GM12892 (cell line): ENCODE results near the gene ZMYND19.

Experiments
- DNase-seq: peaks from one replicate; pipeline ENCODE4 v3.0.0; 2011; ENCODE audit not compliant: insufficient read length
- FAIRE-seq: peaks from 2 replicates; lab custom pipeline; 2011; peaks lifted over from hg19 to GRCh38; lab: Jason Lieb, UNC
- POLR2A ChIP-seq: IDR thresholded peaks from 2 replicates; pipeline ENCODE4 v1.6.1; 2011; ENCODE audit warnings: low read depth, low read length, control low read depth
- POLR2AphosphoS5 ChIP-seq: IDR thresholded peaks from 2 replicates; pipeline ENCODE4 v1.6.1; 2011; ENCODE audit warnings: low read depth, low read length, control low read depth
- TAF1 ChIP-seq: IDR thresholded peaks from 2 replicates; pipeline ENCODE4 v1.6.1; 2011; ENCODE audit warnings: low read depth, mild to moderate bottlenecking, control low read depth, low read length, borderline replicate concordance

ZMYND19 gene

GRCh38 chr9:137621131-137621757, 30.9 kb upstream of the ZMYND19 start:
- FAIRE-seq (no peak), DNase-seq (no peak)
- no peak for TF ChIP-seq POLR2AphosphoS5
- no peak for TF ChIP-seq TAF1
- TF ChIP-seq POLR2A, result no peak

GRCh38 chr9:137620581-137620980, 30.3 kb upstream of the ZMYND19 start:
- DNase-seq, result no peak
- TF ChIP-seq POLR2AphosphoS5 (no peak), TAF1 (no peak), POLR2A (no peak)
- no peak for FAIRE-seq

- DNase-seq, result no peak
- peak; percentile 24 for FAIRE-seq
- TF ChIP-seq POLR2AphosphoS5 (no peak), TAF1 (no peak), POLR2A (no peak)
Observed at GRCh38 chr9:137620048-137620405, 29.7 kb upstream of the ZMYND19 start.

GRCh38 chr9:137619240-137620047, 29.1 kb upstream of the ZMYND19 start:
- DNase-seq, result peak; percentile 52
- TF ChIP-seq TAF1 (no peak), POLR2A (no peak), POLR2AphosphoS5 (no peak)
- peak; percentile 64 for FAIRE-seq

- TF ChIP-seq POLR2A, result peak; percentile 71
- TF ChIP-seq TAF1, result peak; percentile 38; the same call in 1 of the 2 replicates
- TF ChIP-seq POLR2AphosphoS5, result peak; percentile 62; the same call in 1 of the 2 replicates
- FAIRE-seq (peak; percentile 93), DNase-seq (peak; percentile 96)
Observed at GRCh38 chr9:137618105-137619067, 28.1 kb upstream of the ZMYND19 start, which contains the start of gene EHMT1. TSS of gene EHMT1 (plus strand) at chr9:137619005. CDS start at chr9:137619029, 24 bp downstream.

GRCh38 chr9:137615387-137615871, 25.1 kb upstream of the ZMYND19 start:
- FAIRE-seq (no peak), DNase-seq (no peak)
- no peak for TF ChIP-seq TAF1
- TF ChIP-seq POLR2A, result no peak
- no peak for TF ChIP-seq POLR2AphosphoS5

GRCh38 chr9:137614631-137615386, 24.5 kb upstream of the ZMYND19 start:
- no peak for FAIRE-seq
- no peak for DNase-seq
- no peak for TF ChIP-seq POLR2AphosphoS5
- no peak for TF ChIP-seq TAF1
- no peak for TF ChIP-seq POLR2A

GRCh38 chr9:137613738-137614523, 23.6 kb upstream of the ZMYND19 start:
- no peak for FAIRE-seq
- no peak for DNase-seq
- TF ChIP-seq TAF1 (no peak), POLR2AphosphoS5 (0 out of 2 replicates have a peak, but pooled peaks have one; percentile 9), POLR2A (no peak; the same call in 1 of the 2 replicates)

GRCh38 chr9:137613259-137613658, 22.9 kb upstream of the ZMYND19 start:
- no peak for FAIRE-seq

More at GRCh38 chr9:137613259-137613658, 22.9 kb upstream of the ZMYND19 start:
- no peak for DNase-seq
- TF ChIP-seq TAF1 (no peak), POLR2AphosphoS5 (0 out of 2 replicates have a peak, but pooled peaks have one; percentile 2)
